HepG2 (cell line): ENCODE measurements around the gene PPCDC. TPM values are rescaled to one million over a fixed set of nuclear protein-coding genes. Genes with fewer than 3 reads are reported as not detected.

Source experiments
- ARID3A ChIP-seq: IDR thresholded peaks from 2 replicates; pipeline ENCODE4 v1.6.1; 2012; ENCODE audit warnings: low read depth, low read length, improper control_type of control experiment
- CEBPZ ChIP-seq: IDR thresholded peaks from 2 replicates; pipeline ENCODE4 v1.6.1; 2012; ENCODE audit warnings: low read length, improper control_type of control experiment
- CSRNP2 ChIP-seq: sonication (generic); formaldehyde crosslinking; conservative IDR thresholded peaks from 2 replicates; pipeline ENCODE4 v1.8.0; 2022; ENCODE audit warnings: low read depth, missing genetic modification reagents
- DR1 ChIP-seq: sonication (generic); formaldehyde crosslinking; IDR thresholded peaks from 2 replicates; pipeline ENCODE4 v1.8.0; 2021; ENCODE audit warnings: mild to moderate bottlenecking, missing genetic modification reagents, inconsistent platforms
- ELF3 ChIP-seq: IDR thresholded peaks from 2 replicates; pipeline ENCODE4 v1.6.1; 2016; ENCODE audit warnings: missing genetic modification reagents, missing compliant biosample characterization
- FOXM1 ChIP-seq: sonication (generic); formaldehyde crosslinking; IDR thresholded peaks from 2 replicates; pipeline ENCODE4 v1.5.0; 2020; ENCODE audit warnings: missing genetic modification reagents
- LCORL ChIP-seq, 2 experiments: fragments of 450-650 bp in 1 of 2; sonication (generic) in 1 of 2; formaldehyde crosslinking in 1 of 2; IDR thresholded peaks; 2 replicates each; pipeline versions ENCODE4 v1.5.0 to v1.6.1; 2017 to 2020; ENCODE audit warnings: antibody characterized with exemption in 1 of 2, missing genetic modification reagents in 1 of 2
- NR2F1 ChIP-seq, 2 experiments: fragments of 450-650 bp in 1 of 2; formaldehyde crosslinking in 1 of 2; IDR thresholded peaks; 2 replicates each; pipeline versions ENCODE4 v1.5.0 to v1.6.1; 2016 to 2020; ENCODE audit warnings: mild to moderate bottlenecking in 1 of 2, missing compliant biosample characterization in 1 of 2, missing genetic modification reagents in 1 of 2, moderate library complexity in 1 of 2
- PCBP1 ChIP-seq: fragments of 200-400 bp; formaldehyde crosslinking; IDR thresholded peaks from 2 replicates; pipeline ENCODE4 v1.6.1; 2017; ENCODE audit warnings: mild to moderate bottlenecking, low read depth, low read length, borderline replicate concordance
- RNF2 ChIP-seq: fragments of 450-650 bp; conservative IDR thresholded peaks from 2 replicates; pipeline ENCODE4 v1.6.1; 2016; ENCODE audit warnings: low read depth
- TRIM24 ChIP-seq: sonication (generic); formaldehyde crosslinking; IDR thresholded peaks from 2 replicates; pipeline ENCODE4 v1.8.0; 2022; ENCODE audit warnings: mild to moderate bottlenecking, missing genetic modification reagents
- ZNF10 ChIP-seq: sonication (generic); formaldehyde crosslinking; IDR thresholded peaks from 2 replicates; pipeline ENCODE4 v1.4.0; 2020; ENCODE audit warnings: mild to moderate bottlenecking, low read depth, missing genetic modification reagents, borderline replicate concordance
- ZNF17 ChIP-seq: sonication (generic); formaldehyde crosslinking; IDR thresholded peaks from 2 replicates; pipeline ENCODE4 v1.5.0; 2020; ENCODE audit warnings: mild to moderate bottlenecking, missing genetic modification reagents
- ZNF441 ChIP-seq: sonication (generic); formaldehyde crosslinking; IDR thresholded peaks from 2 replicates; pipeline ENCODE4 v1.7.0; 2021; ENCODE audit warnings: missing genetic modification reagents, borderline replicate concordance
- ZNF567 ChIP-seq: sonication (generic); formaldehyde crosslinking; IDR thresholded peaks from 2 replicates; pipeline ENCODE4 v1.8.1; 2023; ENCODE audit warnings: mild to moderate bottlenecking, missing genetic modification reagents, borderline replicate concordance
- ZNF770 ChIP-seq: sonication (generic); formaldehyde crosslinking; IDR thresholded peaks from 2 replicates; pipeline ENCODE4 v1.5.0; 2020; ENCODE audit warnings: mild to moderate bottlenecking, missing genetic modification reagents
- ZNF883 ChIP-seq: sonication (generic); formaldehyde crosslinking; IDR thresholded peaks from 2 replicates; pipeline ENCODE4 v1.5.1; 2020; ENCODE audit warnings: mild to moderate bottlenecking, missing genetic modification reagents; ENCODE audit errors: not compliant biosample characterization
- ZSCAN21 ChIP-seq: sonication (generic); formaldehyde crosslinking; IDR thresholded peaks from 2 replicates; pipeline ENCODE4 v1.8.0; 2022; ENCODE audit warnings: mild to moderate bottlenecking, missing genetic modification reagents, moderate library complexity, borderline replicate concordance
- ZSCAN25 ChIP-seq: sonication (generic); formaldehyde crosslinking; IDR thresholded peaks from 2 replicates; pipeline ENCODE4 v1.8.0; 2022; ENCODE audit warnings: mild to moderate bottlenecking, missing genetic modification reagents
- ZSCAN9 ChIP-seq: IDR thresholded peaks from 2 replicates; pipeline ENCODE4 v1.6.1; 2016; ENCODE audit warnings: borderline replicate concordance
- polyA plus RNA-seq, 8 experiments: library from polyadenylated mRNA; depleted of rRNA in 3 of 8; stranded (reverse) in 7 of 8; unstranded in 1 of 8; fragments of >200 nt; fragmentation: Illumina TruSeq in 4 of 8; extraction: Trizol in 4 of 8; gene quantifications; 2 replicates each; pipeline versions ENCODE4 v1.2.1 to v1.2.3, GENCODE V29; 2011 to 2016; ENCODE audit warnings: low read depth in 4 of 8, missing spikeins in 1 of 8, mixed read lengths in 1 of 8; ENCODE audit not compliant: insufficient read depth in 1 of 8
- total RNA-seq, 5 experiments: library from RNA; depleted of rRNA; stranded (reverse); fragments of >200 nt; fragmentation: Illumina TruSeq; extraction: Trizol; gene quantifications; 2 replicates each; pipeline ENCODE4 v1.2.3, GENCODE V29; 2016; ENCODE audit warnings: low read depth in 1 of 5

Gene PPCDC
- total and polyA plus RNA-seq, 2 of the 13 experiments (the other 11 are each of a cell fraction or from before 2014, with no cell fraction given) = 12.3 to 12.8 TPM

- TF ChIP-seq CEBPZ (no peak), ZSCAN25 (CRISPR knock-in tag) (peak; percentile 42; the same call in 1 of the 2 replicates), PCBP1 (peak; percentile 85; the same call in 1 of the 2 replicates), ZNF883 (CRISPR knock-in tag) (peak; percentile 88), ZNF441 (CRISPR knock-in tag) (peak; percentile 52; the same call in 1 of the 2 replicates), CSRNP2 (CRISPR knock-in tag) (no peak), RNF2 (no peak), ZNF17 (no peak), ELF3 (CRISPR knock-in tag) (peak; percentile 74), ARID3A (no peak), ZNF770 (no peak), ZSCAN21 (CRISPR knock-in tag) (no peak), NR2F1 (CRISPR knock-in tag; IDR thresholded peaks at IDR 0.05) (no peak), FOXM1 (CRISPR knock-in tag) (no peak), DR1 (peak; percentile 83), TRIM24 (CRISPR knock-in tag) (no peak), ZSCAN9 (CRISPR knock-in tag) (peak; percentile 64; the same call in 1 of the 2 replicates), ZNF567 (CRISPR knock-in tag) (no peak), ZNF10 (no peak), LCORL (IDR thresholded peaks at IDR 0.05) (no peak), LCORL (CRISPR knock-in tag; IDR thresholded peaks at IDR 0.05) (peak; percentile 57)
These were observed at the start of gene PPCDC (continued) for GRCh38 chr15:75023181-75023871.
